HEK293 (cell line): ENCODE results near the gene SYNJ2BP.

Source experiments
- CTCF ChIA-PET: fragments of 350-600 bp; formaldehyde crosslinking; extraction: SDS; loops from one replicate; lab custom pipeline; 2021; ENCODE audit warnings: antibody characterized with exemption; lab: Yijun Ruan, JAX
- POLR2A ChIA-PET: fragments of 300-600 bp; formaldehyde crosslinking; extraction: SDS; loops from one replicate; lab custom pipeline; 2020; ENCODE audit warnings: antibody characterized with exemption, inconsistent platforms; lab: Yijun Ruan, JAX
- H3K27ac ChIP-seq: fragments of 200-500 bp; sonication (Bioruptor generic); 2 replicates; pipeline ENCODE4 v1.5.1; 2014; ENCODE audit warnings: low read depth, low read length, control low read depth, inconsistent platforms; ENCODE audit errors: extremely low read depth
- H3K36me3 ChIP-seq, 2 experiments: fragments of 200-500 bp in 1 of 2; sonication (Bioruptor generic) in 1 of 2; 1 replicate in 1 of 2; 2 replicates in 1 of 2; pipeline ENCODE4 v1.5.1; 2014 to 2017; ENCODE audit warnings: inconsistent platforms in 2 of 2, low read length in 2 of 2; ENCODE audit not compliant: control insufficient read depth in 2 of 2, insufficient read depth in 1 of 2
- H3K4me1 ChIP-seq: fragments of 200-500 bp; sonication (Bioruptor generic); 2 replicates; pipeline ENCODE4 v1.5.1; 2014; ENCODE audit warnings: mild to moderate bottlenecking, low read length, inconsistent platforms; ENCODE audit not compliant: control insufficient read depth, insufficient read depth
- H3K4me3 ChIP-seq: 2 replicates; pipeline ENCODE4 v1.5.1; 2011; ENCODE audit warnings: low read depth, mild to moderate bottlenecking, control low read depth, low read length, moderate library complexity
- H3K9me3 ChIP-seq: fragments of 200-500 bp; sonication (Bioruptor generic); 2 replicates; pipeline ENCODE4 v1.5.1; 2014; ENCODE audit warnings: low read depth, low read length, inconsistent platforms; ENCODE audit not compliant: control insufficient read depth, insufficient read depth
- GLIS2 ChIP-seq: fragments of 450-650 bp; formaldehyde crosslinking; IDR thresholded peaks from 2 replicates; pipeline ENCODE4 v1.5.1; 2016; ENCODE audit warnings: missing biosample characterization, missing genetic modification characterization
- KLF9 ChIP-seq: fragments of 450-650 bp; formaldehyde crosslinking; IDR thresholded peaks from 2 replicates; pipeline ENCODE4 v1.5.1; 2016; ENCODE audit warnings: missing biosample characterization, missing genetic modification characterization, low read depth
- PRDM1 ChIP-seq: fragments of 450-650 bp; formaldehyde crosslinking; IDR thresholded peaks from 2 replicates; pipeline ENCODE4; 2016; ENCODE audit warnings: missing biosample characterization, missing genetic modification characterization
- ZFP3 ChIP-seq: fragments of 450-650 bp; formaldehyde crosslinking; IDR thresholded peaks from 2 replicates; pipeline ENCODE4 v1.5.1; 2016; ENCODE audit warnings: low read depth, missing biosample characterization, missing genetic modification characterization
- ZNF114 ChIP-seq: fragments of 450-650 bp; formaldehyde crosslinking; IDR thresholded peaks from 2 replicates; pipeline ENCODE4 v1.5.0; 2017; ENCODE audit warnings: missing biosample characterization, missing genetic modification characterization
- ZNF138 ChIP-seq: fragments of 450-650 bp; formaldehyde crosslinking; IDR thresholded peaks from 2 replicates; pipeline ENCODE4 v1.5.1; 2016; ENCODE audit warnings: missing biosample characterization, missing genetic modification characterization, borderline replicate concordance
- ZNF157 ChIP-seq: fragments of 450-650 bp; formaldehyde crosslinking; IDR thresholded peaks from 2 replicates; pipeline ENCODE4 v1.5.1; 2016; ENCODE audit warnings: missing biosample characterization, missing genetic modification characterization
- ZNF211 ChIP-seq: fragments of 450-650 bp; formaldehyde crosslinking; IDR thresholded peaks from 2 replicates; pipeline ENCODE4 v1.5.1; 2016; ENCODE audit warnings: low read depth, missing biosample characterization, missing genetic modification characterization
- ZNF324 ChIP-seq: fragments of 450-650 bp; formaldehyde crosslinking; IDR thresholded peaks from 2 replicates; pipeline ENCODE4 v1.5.1; 2016; ENCODE audit warnings: missing biosample characterization, missing genetic modification characterization
- ZNF391 ChIP-seq: fragments of 450-650 bp; formaldehyde crosslinking; IDR thresholded peaks from 2 replicates; pipeline ENCODE4 v1.5.1; 2016; ENCODE audit warnings: low read depth, missing biosample characterization, missing genetic modification characterization, borderline replicate concordance
- ZNF529 ChIP-seq: fragments of 450-650 bp; formaldehyde crosslinking; IDR thresholded peaks from 2 replicates; pipeline ENCODE4 v1.5.1; 2017; ENCODE audit warnings: missing genetic modification characterization, missing biosample characterization; ENCODE audit not compliant: insufficient replicate concordance
- ZNF785 ChIP-seq: fragments of 450-650 bp; formaldehyde crosslinking; IDR thresholded peaks from 2 replicates; pipeline ENCODE4 v1.5.1; 2016; ENCODE audit warnings: missing biosample characterization, missing genetic modification characterization
- ZNF792 ChIP-seq: fragments of 450-650 bp; formaldehyde crosslinking; IDR thresholded peaks from 2 replicates; pipeline ENCODE4 v1.5.1; 2016; ENCODE audit warnings: missing biosample characterization, missing genetic modification characterization
- TF ChIP-seq, protein P1 (sequence below): fragments of 450-650 bp; formaldehyde crosslinking; IDR thresholded peaks from 2 replicates; pipeline ENCODE4 v1.5.1; 2017; ENCODE audit warnings: missing biosample characterization, missing genetic modification characterization
- TF ChIP-seq, protein P2 (sequence below): fragments of 450-650 bp; formaldehyde crosslinking; IDR thresholded peaks from 2 replicates; pipeline ENCODE4 v1.5.1; 2016; ENCODE audit warnings: missing biosample characterization, missing genetic modification characterization
- TF ChIP-seq, protein P3 (sequence below): fragments of 450-650 bp; formaldehyde crosslinking; IDR thresholded peaks from 2 replicates; pipeline ENCODE4 v1.5.1; 2016; ENCODE audit warnings: missing biosample characterization, missing genetic modification characterization
- TF ChIP-seq, protein P4 (sequence below): fragments of 450-650 bp; formaldehyde crosslinking; IDR thresholded peaks from 2 replicates; pipeline ENCODE4 v1.5.1; 2016; ENCODE audit warnings: missing biosample characterization, missing genetic modification characterization, borderline replicate concordance
- TF ChIP-seq, protein P5 (sequence below): fragments of 450-650 bp; formaldehyde crosslinking; IDR thresholded peaks from 2 replicates; pipeline ENCODE4 v1.5.1; 2016; ENCODE audit warnings: missing biosample characterization, missing genetic modification characterization
- TF ChIP-seq, protein P6 (sequence below): fragments of 450-650 bp; formaldehyde crosslinking; IDR thresholded peaks from 2 replicates; pipeline ENCODE4 v1.5.1; 2016; ENCODE audit warnings: missing biosample characterization, missing genetic modification characterization, low read depth

Gene SYNJ2BP

DNA sequence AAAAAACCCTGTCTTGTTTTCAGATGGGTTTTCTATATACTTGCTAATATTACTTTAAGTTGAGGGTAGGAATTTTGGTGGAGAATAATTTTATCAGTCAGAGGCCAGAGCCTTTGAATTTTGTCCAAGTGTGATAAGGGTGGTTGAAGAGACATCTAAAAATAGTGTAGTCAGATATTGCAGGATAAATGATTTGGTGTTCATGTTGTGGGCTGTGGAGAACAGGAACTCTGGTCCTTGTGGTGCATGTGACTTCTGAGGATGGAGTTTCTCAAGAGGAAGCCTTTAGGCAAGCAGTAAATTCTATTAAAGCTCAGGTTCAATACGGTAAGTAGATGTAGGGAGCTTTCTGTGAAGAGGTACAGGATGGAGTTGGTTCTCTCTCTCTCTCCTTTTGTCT is 37.8 kb upstream of the SYNJ2BP start:
- Histone ChIP-seq H3K36me3 (no peaks in the 10 kb centered on the region), H3K4me1 (no peaks in the 10 kb centered on the region), H3K27ac (no peak overlapping the region), H3K9me3 (no peaks in the 10 kb centered on the region)
- TF ChIP-seq, protein P1, sequence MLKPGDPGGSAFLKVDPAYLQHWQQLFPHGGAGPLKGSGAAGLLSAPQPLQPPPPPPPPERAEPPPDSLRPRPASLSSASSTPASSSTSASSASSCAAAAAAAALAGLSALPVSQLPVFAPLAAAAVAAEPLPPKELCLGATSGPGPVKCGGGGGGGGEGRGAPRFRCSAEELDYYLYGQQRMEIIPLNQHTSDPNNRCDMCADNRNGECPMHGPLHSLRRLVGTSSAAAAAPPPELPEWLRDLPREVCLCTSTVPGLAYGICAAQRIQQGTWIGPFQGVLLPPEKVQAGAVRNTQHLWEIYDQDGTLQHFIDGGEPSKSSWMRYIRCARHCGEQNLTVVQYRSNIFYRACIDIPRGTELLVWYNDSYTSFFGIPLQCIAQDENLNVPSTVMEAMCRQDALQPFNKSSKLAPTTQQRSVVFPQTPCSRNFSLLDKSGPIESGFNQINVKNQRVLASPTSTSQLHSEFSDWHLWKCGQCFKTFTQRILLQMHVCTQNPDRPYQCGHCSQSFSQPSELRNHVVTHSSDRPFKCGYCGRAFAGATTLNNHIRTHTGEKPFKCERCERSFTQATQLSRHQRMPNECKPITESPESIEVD (tag by site-specific recombination) = no peak
- no peak for TF ChIP-seq ZNF785
- TF ChIP-seq, protein P2, sequence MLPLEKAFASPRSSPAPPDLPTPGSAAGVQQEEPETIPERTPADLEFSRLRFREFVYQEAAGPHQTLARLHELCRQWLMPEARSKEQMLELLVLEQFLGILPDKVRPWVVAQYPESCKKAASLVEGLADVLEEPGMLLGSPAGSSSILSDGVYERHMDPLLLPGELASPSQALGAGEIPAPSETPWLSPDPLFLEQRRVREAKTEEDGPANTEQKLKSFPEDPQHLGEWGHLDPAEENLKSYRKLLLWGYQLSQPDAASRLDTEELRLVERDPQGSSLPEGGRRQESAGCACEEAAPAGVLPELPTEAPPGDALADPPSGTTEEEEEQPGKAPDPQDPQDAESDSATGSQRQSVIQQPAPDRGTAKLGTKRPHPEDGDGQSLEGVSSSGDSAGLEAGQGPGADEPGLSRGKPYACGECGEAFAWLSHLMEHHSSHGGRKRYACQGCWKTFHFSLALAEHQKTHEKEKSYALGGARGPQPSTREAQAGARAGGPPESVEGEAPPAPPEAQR (tag by site-specific recombination) = no peak
- no peak for TF ChIP-seq ZNF391
- TF ChIP-seq ZNF157 = no peak
- TF ChIP-seq ZNF792 = no peak
- TF ChIP-seq ZNF114 (tag by site-specific recombination) = no peak
- no peak for TF ChIP-seq ZNF138 (tag by site-specific recombination)
- no peak for TF ChIP-seq ZNF324 (tag by site-specific recombination)
- TF ChIP-seq KLF9 (tag by site-specific recombination) = no peak
- TF ChIP-seq, protein P3, sequence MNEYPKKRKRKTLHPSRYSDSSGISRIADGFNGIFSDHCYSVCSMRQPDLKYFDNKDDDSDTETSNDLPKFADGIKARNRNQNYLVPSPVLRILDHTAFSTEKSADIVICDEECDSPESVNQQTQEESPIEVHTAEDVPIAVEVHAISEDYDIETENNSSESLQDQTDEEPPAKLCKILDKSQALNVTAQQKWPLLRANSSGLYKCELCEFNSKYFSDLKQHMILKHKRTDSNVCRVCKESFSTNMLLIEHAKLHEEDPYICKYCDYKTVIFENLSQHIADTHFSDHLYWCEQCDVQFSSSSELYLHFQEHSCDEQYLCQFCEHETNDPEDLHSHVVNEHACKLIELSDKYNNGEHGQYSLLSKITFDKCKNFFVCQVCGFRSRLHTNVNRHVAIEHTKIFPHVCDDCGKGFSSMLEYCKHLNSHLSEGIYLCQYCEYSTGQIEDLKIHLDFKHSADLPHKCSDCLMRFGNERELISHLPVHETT (tag by site-specific recombination) = no peak
- no peak for TF ChIP-seq PRDM1
- TF ChIP-seq, all 188 proteins: peak for 0
- ChIA-PET POLR2A (no interaction called here), CTCF (no interaction called here)
- H3K4me3 ChIP-seq = no peak overlapping the region

DNA sequence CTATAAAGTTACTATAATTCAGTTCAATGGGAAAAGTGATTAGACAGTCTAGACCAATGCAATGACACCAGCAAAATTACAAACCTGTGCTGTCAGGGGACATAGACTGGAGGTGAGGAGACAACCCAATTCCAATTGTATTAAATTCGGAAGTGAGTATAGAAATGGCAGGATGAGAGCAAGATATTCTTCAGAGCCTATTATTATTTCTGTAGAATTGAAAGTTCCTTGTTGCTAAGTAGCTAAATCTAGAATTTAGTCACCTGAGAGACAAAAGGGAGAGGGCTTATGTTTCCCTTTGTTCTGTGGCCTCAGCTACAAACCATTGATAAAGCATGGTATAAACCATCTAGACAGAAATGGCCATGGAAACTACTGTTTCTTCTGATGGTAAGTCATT is 35.0 kb upstream of the SYNJ2BP start, which contains the start of gene ADAM21:
Gene ADAM21 (plus strand): TSS at position 301 of the 400 bp plus-strand sequence. CDS start 5,326 bp downstream, outside the sequence.
- Histone ChIP-seq H3K36me3 (no peaks in the 10 kb centered on the region), H3K4me3 (no peak within 1 kb of the TSS), H3K4me1 (no peaks in the 10 kb centered on the region), H3K9me3 (no peaks in the 10 kb centered on the region), H3K27ac (no peak within 1 kb of the TSS)
- POLR2A ChIA-PET = no interaction called here
- TF ChIP-seq ZNF211 (tag by site-specific recombination) (no peak), ZFP3 (tag by site-specific recombination) (no peak), GLIS2 (tag by site-specific recombination) (no peak), ZNF529 (tag by site-specific recombination) (no peak)
- TF ChIP-seq, protein P4, sequence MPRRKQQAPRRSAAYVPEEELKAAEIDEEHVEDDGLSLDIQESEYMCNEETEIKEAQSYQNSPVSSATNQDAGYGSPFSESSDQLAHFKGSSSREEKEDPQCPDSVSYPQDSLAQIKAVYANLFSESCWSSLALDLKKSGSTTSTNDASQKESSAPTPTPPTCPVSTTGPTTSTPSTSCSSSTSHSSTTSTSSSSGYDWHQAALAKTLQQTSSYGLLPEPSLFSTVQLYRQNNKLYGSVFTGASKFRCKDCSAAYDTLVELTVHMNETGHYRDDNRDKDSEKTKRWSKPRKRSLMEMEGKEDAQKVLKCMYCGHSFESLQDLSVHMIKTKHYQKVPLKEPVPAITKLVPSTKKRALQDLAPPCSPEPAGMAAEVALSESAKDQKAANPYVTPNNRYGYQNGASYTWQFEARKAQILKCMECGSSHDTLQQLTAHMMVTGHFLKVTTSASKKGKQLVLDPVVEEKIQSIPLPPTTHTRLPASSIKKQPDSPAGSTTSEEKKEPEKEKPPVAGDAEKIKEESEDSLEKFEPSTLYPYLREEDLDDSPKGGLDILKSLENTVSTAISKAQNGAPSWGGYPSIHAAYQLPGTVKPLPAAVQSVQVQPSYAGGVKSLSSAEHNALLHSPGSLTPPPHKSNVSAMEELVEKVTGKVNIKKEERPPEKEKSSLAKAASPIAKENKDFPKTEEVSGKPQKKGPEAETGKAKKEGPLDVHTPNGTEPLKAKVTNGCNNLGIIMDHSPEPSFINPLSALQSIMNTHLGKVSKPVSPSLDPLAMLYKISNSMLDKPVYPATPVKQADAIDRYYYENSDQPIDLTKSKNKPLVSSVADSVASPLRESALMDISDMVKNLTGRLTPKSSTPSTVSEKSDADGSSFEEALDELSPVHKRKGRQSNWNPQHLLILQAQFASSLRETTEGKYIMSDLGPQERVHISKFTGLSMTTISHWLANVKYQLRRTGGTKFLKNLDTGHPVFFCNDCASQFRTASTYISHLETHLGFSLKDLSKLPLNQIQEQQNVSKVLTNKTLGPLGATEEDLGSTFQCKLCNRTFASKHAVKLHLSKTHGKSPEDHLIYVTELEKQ (tag by site-specific recombination) = no peak
- TF ChIP-seq, protein P5, sequence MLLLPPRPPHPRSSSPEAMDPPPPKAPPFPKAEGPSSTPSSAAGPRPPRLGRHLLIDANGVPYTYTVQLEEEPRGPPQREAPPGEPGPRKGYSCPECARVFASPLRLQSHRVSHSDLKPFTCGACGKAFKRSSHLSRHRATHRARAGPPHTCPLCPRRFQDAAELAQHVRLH (tag by site-specific recombination) = no peak
- TF ChIP-seq, protein P6, sequence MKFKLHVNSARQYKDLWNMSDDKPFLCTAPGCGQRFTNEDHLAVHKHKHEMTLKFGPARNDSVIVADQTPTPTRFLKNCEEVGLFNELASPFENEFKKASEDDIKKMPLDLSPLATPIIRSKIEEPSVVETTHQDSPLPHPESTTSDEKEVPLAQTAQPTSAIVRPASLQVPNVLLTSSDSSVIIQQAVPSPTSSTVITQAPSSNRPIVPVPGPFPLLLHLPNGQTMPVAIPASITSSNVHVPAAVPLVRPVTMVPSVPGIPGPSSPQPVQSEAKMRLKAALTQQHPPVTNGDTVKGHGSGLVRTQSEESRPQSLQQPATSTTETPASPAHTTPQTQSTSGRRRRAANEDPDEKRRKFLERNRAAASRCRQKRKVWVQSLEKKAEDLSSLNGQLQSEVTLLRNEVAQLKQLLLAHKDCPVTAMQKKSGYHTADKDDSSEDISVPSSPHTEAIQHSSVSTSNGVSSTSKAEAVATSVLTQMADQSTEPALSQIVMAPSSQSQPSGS (tag by site-specific recombination) = no peak
- CTCF ChIA-PET = no interaction called here
